Cardiac septum (tissue), 1 donor: ENCODE results near the gene CHMP1B. TPM values are rescaled to one million over a fixed set of nuclear protein-coding genes. Genes with fewer than 3 reads are reported as not detected.

Experiments
- DNase-seq: peaks from one replicate; pipeline ENCODE4 v3.0.0-alpha.2; 2020; ENCODE audit warnings: low spot score
- intact Hi-C: fragments of 100-400 bp; cut with DNase I; formaldehyde crosslinking; loops from one replicate; pipeline ENCODE4 v1.14.0; 2022
- long read RNA-seq: library from polyadenylated mRNA; unstranded; transcript quantifications from one replicate; pipeline ENCODE4 v2.0.0, GENCODE V29; 2021
- total RNA-seq: library from RNA; stranded (reverse); fragmentation: NEBNext Ultra II Directional; extraction: Animal tissue kit (Norgen Biotek cat#: 25700); gene quantifications from one replicate; pipeline ENCODE4 v1.2.1, GENCODE V29; 2021
- donor health status: DM: no; HTN: no; CAD: no.

CHMP1B gene
- 28.2 TPM for total RNA-seq
- long read RNA-seq, transcript CHMP1B-201 (1 exons, 3,054 nt): major isoform, 22 of 22 reads
- long read RNA-seq, partial matches to known transcripts: 0 of 22 reads
- long read RNA-seq, other reads (novel, unspliced or antisense): 0 of 22 reads

GRCh38 chr18:11851146-11851805 lies at the start of gene CHMP1B:
Gene CHMP1B (plus strand): TSS chr18:11851413. CDS start chr18:11851512, 99 bp downstream.
- intact Hi-C loops: loop anchor here (2.0 kb wide), 1 partner anchor 58 kb away; the partner anchor contains the start of gene MPPE1
- DNase-seq: peak; percentile 99

- no peak for DNase-seq
- intact Hi-C loops: no loop called here
Observed at GRCh38 chr18:11801573-11801972, 49.6 kb upstream of the CHMP1B start.

GRCh38 chr18:11802158-11802557 lies 49.1 kb upstream of the CHMP1B start:
- intact Hi-C loops: no loop called here
- no peak for DNase-seq

GRCh38 chr18:11802586-11802985 lies 48.6 kb upstream of the CHMP1B start:
- no peak for DNase-seq
- intact Hi-C loops: no loop called here

GRCh38 chr18:11807233-11807632 lies 44.0 kb upstream of the CHMP1B start:
- intact Hi-C loops: no loop called here
- no peak for DNase-seq

- intact Hi-C loops: no loop called here
- DNase-seq: no peak
Observed at GRCh38 chr18:11808001-11808855, 43.0 kb upstream of the CHMP1B start.

GRCh38 chr18:11809895-11810294 lies 41.3 kb upstream of the CHMP1B start:
- DNase-seq: no peak
- intact Hi-C loops: no loop called here

- intact Hi-C loops: no loop called here
- no peak for DNase-seq
Observed at GRCh38 chr18:11810379-11810778, 40.8 kb upstream of the CHMP1B start.

- intact Hi-C loops: no loop called here
Observed at GRCh38 chr18:11811009-11811408, 40.2 kb upstream of the CHMP1B start.

GRCh38 chr18:11817229-11817628 lies 34.0 kb upstream of the CHMP1B start:
- DNase-seq: no peak
- intact Hi-C loops: no loop called here

More at GRCh38 chr18:11811009-11811408, 40.2 kb upstream of the CHMP1B start:
- DNase-seq: no peak

- intact Hi-C loops: no loop called here
Observed at GRCh38 chr18:11818486-11819203, 32.6 kb upstream of the CHMP1B start.

GRCh38 chr18:11819938-11820337 lies 31.3 kb upstream of the CHMP1B start:
- intact Hi-C loops: no loop called here
- DNase-seq: no peak

More at GRCh38 chr18:11818486-11819203, 32.6 kb upstream of the CHMP1B start:
- no peak for DNase-seq

- no peak for DNase-seq
- intact Hi-C loops: no loop called here
Observed at GRCh38 chr18:11820697-11821096, 30.5 kb upstream of the CHMP1B start.

- intact Hi-C loops: no loop called here
- DNase-seq: no peak
Observed at GRCh38 chr18:11821208-11821607, 30.0 kb upstream of the CHMP1B start.

GRCh38 chr18:11821643-11822237 lies 29.5 kb upstream of the CHMP1B start:
- no peak for DNase-seq
- intact Hi-C loops: no loop called here

- no peak for DNase-seq
- intact Hi-C loops: no loop called here
Observed at GRCh38 chr18:11823545-11823944, 27.7 kb upstream of the CHMP1B start.

GRCh38 chr18:11826836-11827235 lies 24.4 kb upstream of the CHMP1B start:
- intact Hi-C loops: no loop called here
- no peak for DNase-seq

- DNase-seq: no peak
- intact Hi-C loops: no loop called here
Observed at GRCh38 chr18:11828786-11829432, 22.3 kb upstream of the CHMP1B start.

- no peak for DNase-seq
- intact Hi-C loops: no loop called here
Observed at GRCh38 chr18:11830585-11830984, 20.6 kb upstream of the CHMP1B start.
